B cell (primary cell): ENCODE measurements around the gene PNMA3. TPM values are rescaled to one million over a fixed set of nuclear protein-coding genes. Genes with fewer than 3 reads are reported as not detected.
A peak's percentile ranks its signal among the peaks of the same experiment; 100 is the strongest.

Experiments used
- ATAC-seq: fragments of 200-7000 bp; cut with Tn5 transposase; one replicate; pipeline ENCODE4 v1.10.0; 2021; ENCODE audit warnings: low read depth, mild to moderate bottlenecking, moderate number of reproducible peaks, moderate library complexity
- CTCF ChIA-PET: fragments of 350-600 bp; sonication (Branson Sonifier 250); formaldehyde crosslinking; loops from one replicate; lab custom pipeline; 2021; ENCODE audit warnings: antibody characterized with exemption, inconsistent platforms; lab: Charles Lee
- POLR2A ChIA-PET: fragments of 350-600 bp; sonication (Branson Sonifier 250); formaldehyde crosslinking; loops from one replicate; lab custom pipeline; 2021; ENCODE audit warnings: antibody characterized with exemption; lab: Charles Lee
- DNase-seq: peaks from one replicate; pipeline ENCODE4 v3.0.0; 2013
- H2AFZ ChIP-seq: 2 replicates; pipeline ENCODE4 v1.6.1; 2012; ENCODE audit warnings: mild to moderate bottlenecking, low read depth, low read length; ENCODE audit not compliant: insufficient read depth, poor library complexity, severe bottlenecking
- H3K27ac ChIP-seq, 2 donors: 1 replicate in 1 of 2; 2 replicates in 1 of 2; pipeline ENCODE4 v1.5.1; 2012 to 2013; ENCODE audit warnings: low read length in 2 of 2, mild to moderate bottlenecking in 2 of 2, moderate library complexity in 1 of 2
- H3K27me3 ChIP-seq, 4 experiments: fragments of 200-600 bp in 1 of 4; sonication (generic) in 1 of 4; replicated peaks in 1 of 4; 1 replicate in 2 of 4; 2 replicates in 2 of 4; pipeline versions ENCODE4 v1.6.1 to v1.7.0; 2013 to 2016; ENCODE audit warnings: low read length in 3 of 4, mild to moderate bottlenecking in 2 of 4, mixed read lengths in 1 of 4, moderate library complexity in 1 of 4; ENCODE audit not compliant: insufficient read depth in 4 of 4, control insufficient read depth in 3 of 4; ENCODE audit errors: control extremely low read depth in 1 of 4
- H3K36me3 ChIP-seq, 2 experiments: replicated peaks in 1 of 2; 1 replicate in 1 of 2; 2 replicates in 1 of 2; pipeline versions ENCODE4 v1.6.1 to v1.7.1; 2013; ENCODE audit warnings: low read length in 1 of 2; ENCODE audit not compliant: insufficient read depth in 2 of 2, control insufficient read depth in 1 of 2; ENCODE audit errors: control extremely low read depth in 1 of 2, extremely low read depth in 1 of 2
- H3K4me1 ChIP-seq, 2 donors: fragments of 200-600 bp in 1 of 2; sonication (generic) in 1 of 2; 1 replicate in 1 of 2; 2 replicates in 1 of 2; pipeline versions ENCODE4 v1.5.1 to v1.6.1; 2013 to 2017; ENCODE audit warnings: low read length in 2 of 2; ENCODE audit not compliant: control insufficient read depth in 2 of 2, insufficient read depth in 2 of 2
- H3K4me2 ChIP-seq: replicated peaks from 2 replicates; pipeline ENCODE3; 2012; ENCODE audit warnings: mild to moderate bottlenecking, low read depth, low read length; ENCODE audit not compliant: poor library complexity, severe bottlenecking
- H3K4me3 ChIP-seq, 5 experiments: fragments of 200-600 bp in 1 of 5; sonication (generic) in 1 of 5; 1 replicate in 3 of 5; 2 replicates in 2 of 5; pipeline versions ENCODE4 v1.5.1 to v1.7.0; 2011 to 2016; ENCODE audit warnings: low read length in 4 of 5, mild to moderate bottlenecking in 4 of 5, low read depth in 2 of 5, control low read depth in 1 of 5, moderate library complexity in 1 of 5; ENCODE audit not compliant: insufficient read depth in 1 of 5; ENCODE audit errors: control extremely low read depth in 1 of 5, extremely low read depth in 1 of 5
- H3K79me2 ChIP-seq: fragments of 200-600 bp; sonication (generic); one replicate; pipeline ENCODE4 v1.6.0; 2016; ENCODE audit warnings: low read length; ENCODE audit not compliant: control insufficient read depth, insufficient read depth
- H3K9ac ChIP-seq: fragments of 200-600 bp; sonication (generic); 2 replicates; pipeline ENCODE4 v1.6.1; 2017; ENCODE audit warnings: mild to moderate bottlenecking, low read length, moderate library complexity
- H3K9me3 ChIP-seq, 3 donors: one replicate each; pipeline versions ENCODE4 v1.6.1 to v1.7.1; 2013; ENCODE audit warnings: low read length in 2 of 3; ENCODE audit not compliant: control insufficient read depth in 2 of 3, insufficient read depth in 1 of 3; ENCODE audit errors: control extremely low read depth in 1 of 3
- H4K20me1 ChIP-seq: 2 replicates; pipeline ENCODE4 v1.6.0; 2012; ENCODE audit warnings: mild to moderate bottlenecking, low read length; ENCODE audit not compliant: insufficient read depth, control insufficient read depth, poor library complexity, severe bottlenecking
- H3K27ac Mint-ChIP-seq: one replicate; pipeline ENCODE4 v1.8.0; 2021; ENCODE audit warnings: mixed read lengths
- H3K27me3 Mint-ChIP-seq: one replicate; pipeline ENCODE4 v1.8.0; 2021; ENCODE audit warnings: mixed read lengths
- H3K4me1 Mint-ChIP-seq: one replicate; pipeline ENCODE4 v1.8.0; 2021; ENCODE audit warnings: mixed read lengths
- H3K4me3 Mint-ChIP-seq: one replicate; pipeline ENCODE4 v1.8.0; 2021; ENCODE audit warnings: mixed read lengths
- H3K9me3 Mint-ChIP-seq: one replicate; pipeline ENCODE4 v1.8.0; 2022; ENCODE audit warnings: mixed read lengths; ENCODE audit not compliant: insufficient read depth
- EZH2 ChIP-seq: IDR thresholded peaks from 2 replicates; pipeline ENCODE4 v1.6.1; 2012; ENCODE audit warnings: borderline replicate concordance, low read depth, mild to moderate bottlenecking, moderate library complexity, low read length; ENCODE audit not compliant: insufficient read depth, poor library complexity, severe bottlenecking
- whole genome bisulfite sequencing: methylation state at CpG from one replicate; pipeline ENCODE4 v1.1.5; 2013; ENCODE audit warnings: missing lambda C conversion rate; ENCODE audit not compliant: insufficient coverage; 5-methylcytosine and 5-hydroxymethylcytosine counted together
- intact Hi-C: fragments of 100-400 bp; cut with micrococcal nuclease; formaldehyde crosslinking; loops from one replicate; pipeline ENCODE4 v1.10.0; 2022
- polyA plus RNA-seq: library from polyadenylated mRNA; depleted of rRNA; stranded (reverse); fragments of >200 nt; gene quantifications from 2 replicates; pipeline ENCODE4 v1.2.3, GENCODE V29; 2012
- total RNA-seq, 2 donors: library from RNA; stranded (reverse); fragments of 120-200 nt in 1 of 2; gene quantifications; 1 replicate in 1 of 2; 2 replicates in 1 of 2; pipeline versions ENCODE4 v1.2.3 to v1.2.4, GENCODE V29; 2013 to 2022
- TF ChIP-seq, protein P1 (sequence below): fragments of 200-600 bp; IDR thresholded peaks from one replicate; pipeline ENCODE4 v1.8.0; 2022; ENCODE audit warnings: antibody characterized with exemption, mild to moderate bottlenecking

Gene PNMA3
- total and polyA plus RNA-seq, 2 donors (not counting 1 experiment from before 2014, with no cell fraction given): 3.3 to 3.8 TPM

DNA sequence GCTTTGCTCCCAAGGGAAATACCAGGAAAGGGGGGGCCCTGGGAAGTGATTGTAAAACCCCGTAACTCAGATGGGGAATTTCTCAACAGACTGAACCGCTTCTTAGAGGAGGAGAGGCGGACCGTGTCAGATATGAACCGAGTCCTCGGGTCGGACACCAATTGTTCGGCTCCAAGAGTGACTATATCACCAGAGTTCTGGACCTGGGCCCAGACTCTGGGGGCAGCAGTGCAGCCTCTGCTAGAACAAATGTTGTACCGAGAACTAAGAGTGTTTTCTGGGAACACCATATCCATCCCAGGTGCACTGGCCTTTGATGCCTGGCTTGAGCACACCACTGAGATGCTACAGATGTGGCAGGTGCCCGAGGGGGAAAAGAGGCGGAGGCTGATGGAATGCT, 1.0 kb downstream of the PNMA3 start:
- no peak for TF ChIP-seq EZH2
- TF ChIP-seq, protein P1, sequence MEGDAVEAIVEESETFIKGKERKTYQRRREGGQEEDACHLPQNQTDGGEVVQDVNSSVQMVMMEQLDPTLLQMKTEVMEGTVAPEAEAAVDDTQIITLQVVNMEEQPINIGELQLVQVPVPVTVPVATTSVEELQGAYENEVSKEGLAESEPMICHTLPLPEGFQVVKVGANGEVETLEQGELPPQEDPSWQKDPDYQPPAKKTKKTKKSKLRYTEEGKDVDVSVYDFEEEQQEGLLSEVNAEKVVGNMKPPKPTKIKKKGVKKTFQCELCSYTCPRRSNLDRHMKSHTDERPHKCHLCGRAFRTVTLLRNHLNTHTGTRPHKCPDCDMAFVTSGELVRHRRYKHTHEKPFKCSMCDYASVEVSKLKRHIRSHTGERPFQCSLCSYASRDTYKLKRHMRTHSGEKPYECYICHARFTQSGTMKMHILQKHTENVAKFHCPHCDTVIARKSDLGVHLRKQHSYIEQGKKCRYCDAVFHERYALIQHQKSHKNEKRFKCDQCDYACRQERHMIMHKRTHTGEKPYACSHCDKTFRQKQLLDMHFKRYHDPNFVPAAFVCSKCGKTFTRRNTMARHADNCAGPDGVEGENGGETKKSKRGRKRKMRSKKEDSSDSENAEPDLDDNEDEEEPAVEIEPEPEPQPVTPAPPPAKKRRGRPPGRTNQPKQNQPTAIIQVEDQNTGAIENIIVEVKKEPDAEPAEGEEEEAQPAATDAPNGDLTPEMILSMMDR: no peak
- Mint-ChIP-seq H3K27me3 (peaks cover 3% of the 10 kb centered on the region), H3K4me1 (no peaks in the 10 kb centered on the region), H3K27ac (no peak overlapping the region), H3K9me3 (no peaks in the 10 kb centered on the region), H3K4me3 (peak overlapping the region; percentile 52)
- intact Hi-C loops: no loop called here
- no peak for ATAC-seq
- ChIA-PET POLR2A (no interaction called here), CTCF (no interaction called here)
- Histone ChIP-seq H3K27ac (no peak overlapping the region), H3K4me3 (no peak overlapping the region), H4K20me1 (no peaks in the 10 kb centered on the region), H3K9ac (no peak overlapping the region), H2AFZ (no peak overlapping the region), H3K36me3 (no peaks in the 10 kb centered on the region), H3K79me2 (no peaks in the 10 kb centered on the region), H3K4me1 (peaks cover 0 to 4% of the 10 kb centered on the region in 2 donors), H3K4me2 (no peak overlapping the region), H3K9me3 (no peaks in the 10 kb centered on the region), H3K27me3 (peaks cover 0 to 5% (median 0%) of the 10 kb centered on the region in 4 experiments)
- DNase-seq: no peak
- WGBS: 91% methylated on average over 8 of the region's 11 CpGs

- no peak overlapping the region for H2AFZ ChIP-seq
- DNase-seq (no peak), ATAC-seq (no peak)
- H3K4me3 ChIP-seq: no peak overlapping the region
- H3K4me2 ChIP-seq: no peak overlapping the region
- H3K4me1 ChIP-seq: peaks cover 0 to 4% of the 10 kb centered on the region in 2 donors
- Mint-ChIP-seq H3K27me3 (peaks cover 3% of the 10 kb centered on the region), H3K4me3 (no peak overlapping the region), H3K9me3 (no peaks in the 10 kb centered on the region), H3K27ac (no peak overlapping the region), H3K4me1 (no peaks in the 10 kb centered on the region)
- H3K9me3 ChIP-seq: no peaks in the 10 kb centered on the region
- TF ChIP-seq, protein P1: no peak
- no peak for TF ChIP-seq EZH2
- no peaks in the 10 kb centered on the region for H3K36me3 ChIP-seq
- H3K9ac ChIP-seq: no peak overlapping the region
- POLR2A ChIA-PET: no interaction called here
- no peaks in the 10 kb centered on the region for H4K20me1 ChIP-seq
- H3K27ac ChIP-seq: no peak overlapping the region
- H3K27me3 ChIP-seq: peaks cover 0 to 5% (median 0%) of the 10 kb centered on the region in 4 experiments
- 84% methylated on average over 16 of the region's 18 CpGs for WGBS
- no peaks in the 10 kb centered on the region for H3K79me2 ChIP-seq
- intact Hi-C loops: no loop called here
- CTCF ChIA-PET: no interaction called here
Observed at GRCh38 chrX:153059191-153060094, 3.2 kb downstream of the PNMA3 start.
